HG03432 (cell line): ENCODE results near the gene EGFR.
A peak's percentile ranks its signal among the peaks of the same experiment; 100 is the strongest.

Experiments
- ATAC-seq: cut with Tn5 transposase; IDR thresholded peaks from one replicate; pipeline ENCODE4 v1.9.1; 2021; ENCODE audit warnings: mild to moderate bottlenecking, moderate library complexity; ENCODE audit not compliant: unreplicated experiment

EGFR gene

GRCh38 chr7:55240418-55241142 lies 221.8 kb downstream of the EGFR start:
- no peak for ATAC-seq

GRCh38 chr7:55241958-55242357 lies 223.1 kb downstream of the EGFR start:
- no peak for ATAC-seq

- no peak for ATAC-seq
Measured at GRCh38 chr7:55242613-55243012, 223.8 kb downstream of the EGFR start.

- ATAC-seq: no peak
Measured at GRCh38 chr7:55244006-55244745, 225.4 kb downstream of the EGFR start.

- no peak for ATAC-seq
Measured at GRCh38 chr7:55245271-55245723, 226.5 kb downstream of the EGFR start.

- no peak for ATAC-seq
Measured at GRCh38 chr7:55246171-55246570, 227.4 kb downstream of the EGFR start.

- ATAC-seq: no peak
Measured at GRCh38 chr7:55247428-55247827, 228.6 kb downstream of the EGFR start.

GRCh38 chr7:55248526-55248925 lies 229.7 kb downstream of the EGFR start:
- ATAC-seq: no peak

- no peak for ATAC-seq
Measured at GRCh38 chr7:55249332-55249731, 230.5 kb downstream of the EGFR start.

- ATAC-seq: no peak
Measured at GRCh38 chr7:55250313-55250712, 231.5 kb downstream of the EGFR start.

- ATAC-seq: no peak
Measured at GRCh38 chr7:55251313-55251712, 232.5 kb downstream of the EGFR start.

GRCh38 chr7:55251911-55252310 lies 233.1 kb downstream of the EGFR start:
- no peak for ATAC-seq

GRCh38 chr7:55252386-55252785 lies 233.6 kb downstream of the EGFR start:
- ATAC-seq: no peak

- ATAC-seq: no peak
Measured at GRCh38 chr7:55253188-55253587, 234.4 kb downstream of the EGFR start.

GRCh38 chr7:55254242-55254595 lies 235.4 kb downstream of the EGFR start:
- ATAC-seq: no peak

- peak; percentile 85 for ATAC-seq
Measured at GRCh38 chr7:55254596-55255495, 236.0 kb downstream of the EGFR start.

GRCh38 chr7:55255496-55256445 lies 237.0 kb downstream of the EGFR start:
- peak; percentile 89 for ATAC-seq

- ATAC-seq: no peak
Measured at GRCh38 chr7:55258631-55259030, 239.8 kb downstream of the EGFR start.

GRCh38 chr7:55260171-55260570 lies 241.4 kb downstream of the EGFR start:
- no peak for ATAC-seq

- no peak for ATAC-seq
Measured at GRCh38 chr7:55260676-55261385, 242.0 kb downstream of the EGFR start.
